Smooth muscle cell of the brain vasculature (primary cell): Measurements from ENCODE around the gene RASAL3.
"Not testable (repeated sequence)": the region's sequence is repeated elsewhere in the genome, so short reads cannot be mapped to it uniquely, and the experiment has no call there.

ENCODE experiments used
- DNase-seq: peaks from one replicate; pipeline ENCODE4 v3.0.0-alpha.2; 2012; ENCODE audit warnings: low read depth, low spot score

The RASAL3 gene

DNA sequence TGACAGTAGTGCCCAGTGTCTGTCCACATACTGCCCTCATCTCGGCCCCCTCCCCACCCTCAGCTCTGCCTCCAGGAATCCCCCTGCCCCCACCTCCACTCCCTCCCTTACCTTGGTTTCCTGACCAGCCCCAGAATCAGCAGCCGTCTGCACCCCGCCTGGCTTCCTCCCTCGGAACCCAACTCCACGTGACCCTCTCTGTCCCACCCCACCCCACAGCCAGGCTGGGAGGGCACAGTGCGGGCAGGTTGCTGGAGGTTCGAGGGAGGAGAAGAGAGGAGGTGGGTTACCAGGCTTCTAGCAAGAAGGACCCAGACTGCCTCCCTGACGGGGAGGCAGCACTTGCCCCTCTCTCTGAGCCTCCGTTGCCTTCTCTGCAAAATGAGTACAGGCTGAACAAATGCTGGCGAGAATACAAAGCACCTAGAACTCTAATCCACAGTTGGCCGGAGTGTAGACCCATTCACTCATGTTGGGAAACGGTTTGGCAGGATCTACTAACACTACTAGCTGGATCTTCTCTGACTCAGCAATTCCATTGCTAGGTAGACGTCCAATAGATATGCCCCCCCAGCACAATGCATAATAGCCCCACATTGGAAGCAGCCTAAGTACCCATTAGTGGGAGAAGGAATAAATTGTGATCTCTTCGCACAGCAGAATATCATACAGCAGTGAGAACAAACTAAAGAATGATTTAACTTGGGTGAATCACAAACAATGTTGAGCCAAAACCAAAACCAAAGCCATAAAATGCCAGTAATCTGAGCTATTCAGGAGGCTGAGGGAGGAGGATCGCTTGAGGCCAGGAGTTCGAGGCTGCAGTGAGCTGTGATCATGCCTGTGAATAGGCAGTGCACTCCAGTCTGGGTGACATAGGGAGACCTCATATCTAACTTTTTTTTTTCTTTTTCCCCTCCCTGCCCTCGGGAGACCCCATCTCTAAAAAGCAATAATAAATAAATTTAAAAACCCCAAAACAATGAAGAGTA, at the start of gene RASAL3:
Gene RASAL3 (minus strand): TSS at position 151 of the 992 bp plus-strand sequence. CDS start 186 bp downstream, outside the sequence.
- DNase-seq: no peak

DNA sequence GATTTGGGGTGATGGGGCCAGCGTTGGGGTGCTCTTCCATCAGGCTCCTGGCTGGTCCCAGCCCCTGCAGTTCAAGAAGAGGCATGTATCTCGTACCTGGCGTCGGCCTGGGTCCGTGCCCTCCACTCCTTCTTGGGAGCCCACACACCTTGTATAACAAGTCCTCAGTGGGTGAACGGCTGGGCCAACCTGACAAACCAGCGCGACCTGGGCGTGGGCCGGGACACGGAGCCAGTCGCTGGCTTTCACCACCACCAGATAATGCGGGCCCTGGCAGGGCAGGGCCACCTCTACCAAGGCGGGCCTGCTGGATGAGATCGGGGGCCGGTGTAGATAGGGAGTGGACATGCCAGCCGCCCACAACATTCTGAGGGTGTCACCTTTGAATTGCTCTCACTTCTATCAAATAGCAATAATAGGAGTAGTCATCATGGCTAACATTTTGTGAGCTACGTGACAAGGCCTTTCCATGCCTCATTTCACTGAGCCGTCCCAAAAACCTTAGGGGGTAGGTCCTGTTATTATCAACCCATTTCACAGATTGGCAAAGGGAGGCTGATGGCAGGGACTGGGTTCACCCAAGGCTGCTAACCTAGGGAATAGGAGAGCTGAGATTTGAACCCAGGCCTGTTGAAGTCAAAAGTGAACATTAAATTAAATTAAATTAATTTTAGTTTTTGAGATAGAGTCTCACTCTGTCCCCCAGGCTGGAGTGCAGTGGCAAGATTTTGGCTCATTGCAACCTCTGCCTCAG, 47.5 kb upstream of the RASAL3 start:
- DNase-seq: no peak

GRCh38 chr19:15508035-15508710, 43.8 kb upstream of the RASAL3 start, which contains the start of gene CYP4F22:
CYP4F22 (plus strand) TSS chr19:15508525; CDS start chr19:15525337, 16,812 bp downstream.
- no peak for DNase-seq

- DNase-seq: no peak
Measured at GRCh38 chr19:15507068-15508034, 43.0 kb upstream of the RASAL3 start.

DNA sequence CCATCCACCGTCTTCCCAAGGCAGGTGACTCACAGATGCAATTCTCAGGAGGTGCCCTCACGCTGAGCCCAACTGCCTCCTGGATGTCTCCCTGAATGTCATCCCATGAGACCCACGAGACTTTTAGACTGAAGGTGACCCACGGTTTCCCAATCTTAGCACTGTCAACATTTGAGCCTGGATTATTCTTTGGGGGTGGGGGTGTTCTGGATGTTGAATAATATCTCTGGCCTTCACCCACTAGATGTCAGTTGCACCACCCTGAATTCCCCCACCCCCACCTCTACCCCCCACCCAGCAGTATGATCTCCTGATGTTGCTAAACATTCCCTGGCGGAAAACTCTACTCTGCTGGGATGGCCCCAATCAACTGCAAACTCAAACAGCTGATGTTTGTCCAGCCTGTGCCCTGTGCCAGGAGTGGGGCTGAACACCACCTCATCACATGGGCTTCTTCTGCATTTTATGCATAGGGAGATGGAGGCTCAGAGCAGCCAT, 41.8 kb upstream of the RASAL3 start:
- no peak for DNase-seq

GRCh38 chr19:15502264-15502663, 37.9 kb upstream of the RASAL3 start:
- no peak for DNase-seq

DNA sequence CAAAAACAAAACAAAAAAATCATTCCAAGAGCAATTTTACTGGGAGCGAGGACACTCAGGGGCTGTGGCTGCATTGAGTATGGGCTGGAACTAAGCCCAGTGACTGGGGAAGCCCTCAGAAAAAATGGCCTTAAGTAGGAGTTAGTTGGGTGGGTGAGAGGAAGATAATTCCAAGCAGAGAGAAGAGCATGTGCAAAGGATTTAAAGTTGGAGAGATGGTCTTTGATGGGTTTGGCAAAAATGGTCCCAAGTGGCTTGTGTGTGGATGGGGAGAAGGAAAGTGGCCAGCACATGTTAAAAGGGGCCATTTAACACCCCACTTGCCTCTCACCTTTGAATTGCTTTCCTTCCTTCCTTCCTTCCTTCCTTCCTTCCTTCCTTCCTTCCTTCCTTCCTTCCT, 37.3 kb upstream of the RASAL3 start:
- DNase-seq: no peak

GRCh38 chr19:15498910-15499309, 34.6 kb upstream of the RASAL3 start:
- DNase-seq: no peak

DNA sequence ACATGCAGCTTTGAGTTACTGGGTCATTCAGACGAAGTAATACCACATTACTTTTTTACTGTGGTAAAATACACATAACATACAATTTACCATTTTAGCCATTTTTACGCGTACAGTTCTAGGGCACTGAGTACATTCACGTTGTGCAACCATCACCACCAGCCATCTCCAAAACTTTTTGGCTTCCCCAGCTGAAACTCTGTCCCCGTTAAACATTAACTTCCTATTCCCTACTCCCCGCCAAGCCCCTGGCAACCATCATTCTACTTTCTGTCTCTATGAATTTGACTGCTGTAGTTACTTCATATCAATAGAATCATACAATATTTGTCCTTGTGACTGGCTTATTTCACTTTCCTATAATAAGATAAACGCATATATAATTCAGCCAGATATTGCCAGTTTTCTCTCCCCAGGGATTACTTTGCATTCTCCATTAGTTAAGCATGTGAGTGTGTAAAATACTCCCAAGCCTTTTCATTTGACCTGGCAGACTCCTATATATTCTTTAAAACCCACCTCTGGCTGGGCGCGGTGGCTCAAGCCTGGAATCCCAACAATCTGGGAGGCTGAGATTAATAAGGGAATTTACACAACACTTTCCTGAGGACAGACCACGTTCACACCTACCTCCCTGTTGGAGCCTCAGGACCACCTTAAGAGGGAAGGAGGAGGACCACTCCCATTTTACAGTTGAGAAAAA, 34.0 kb upstream of the RASAL3 start:
- no peak for DNase-seq

DNA sequence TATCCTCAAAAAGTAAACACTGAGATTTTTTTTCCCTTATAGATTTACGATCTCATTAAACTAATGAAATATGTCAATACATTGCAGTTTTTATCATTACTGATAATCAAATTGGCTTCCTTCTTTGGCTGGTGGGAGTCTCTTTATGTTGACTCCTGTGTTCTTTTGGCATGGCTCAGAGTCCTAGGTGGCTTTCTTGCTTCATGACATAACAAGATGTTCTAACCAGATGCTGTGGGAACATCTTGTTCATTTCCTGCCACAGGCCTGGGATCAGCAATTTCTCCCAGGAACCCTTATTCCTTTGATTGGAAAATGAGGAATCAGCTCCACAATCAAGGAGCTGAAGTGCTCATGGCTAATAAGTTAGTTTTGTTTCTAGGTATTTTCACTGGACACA, 30.8 kb upstream of the RASAL3 start:
- no peak for DNase-seq

GRCh38 chr19:15488489-15489226, 24.3 kb upstream of the RASAL3 start:
- no peak for DNase-seq

DNA sequence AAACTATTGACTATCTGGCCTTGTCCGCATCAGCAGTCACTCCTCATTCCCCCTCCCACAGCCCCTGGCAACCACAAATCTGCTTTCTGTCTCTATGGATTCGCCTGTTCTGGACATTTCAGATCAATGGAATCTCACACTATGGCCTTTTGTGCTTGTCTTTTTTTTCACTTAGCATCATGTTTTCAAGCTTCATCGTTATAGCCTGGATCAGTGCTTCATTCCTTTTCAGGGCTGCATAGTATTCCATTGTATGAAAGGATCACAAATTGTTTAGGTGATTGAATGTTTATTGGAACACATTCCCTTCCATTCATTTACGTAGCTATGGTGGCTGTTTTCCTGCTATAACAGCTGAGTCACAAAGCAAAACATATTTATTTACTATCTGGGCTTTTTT, 22.7 kb upstream of the RASAL3 start:
- DNase-seq: no peak

DNA sequence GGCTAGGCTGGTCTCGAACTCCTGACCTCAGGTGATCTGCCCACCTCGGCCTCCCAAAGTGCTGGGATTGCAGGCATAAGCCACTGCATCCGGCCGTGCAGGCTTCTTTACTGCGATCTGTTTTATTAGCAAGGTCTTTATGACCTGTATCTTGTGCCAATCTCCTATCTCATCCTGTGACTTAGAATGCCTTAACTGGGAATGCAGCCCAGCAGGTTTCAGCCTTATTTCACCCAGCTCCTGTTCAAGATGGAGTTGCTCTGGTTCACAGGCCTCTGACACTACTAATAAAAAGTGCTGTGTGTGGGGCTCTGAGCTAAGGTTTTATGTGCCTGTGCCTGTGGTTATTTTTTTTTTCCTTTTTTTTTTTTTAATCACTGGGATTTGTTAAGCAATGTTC, 21.4 kb upstream of the RASAL3 start:
- not testable (repeated sequence) for DNase-seq

GRCh38 chr19:15480996-15481395, 16.7 kb upstream of the RASAL3 start:
- not testable (repeated sequence) for DNase-seq

GRCh38 chr19:15479391-15480345, 15.3 kb upstream of the RASAL3 start, which contains the start of gene PGLYRP2:
PGLYRP2 (minus strand) TSS chr19:15479501; CDS start chr19:15479371, 130 bp downstream.
- DNase-seq: no peak

- no peak for DNase-seq
Measured at GRCh38 chr19:15476325-15476724, 12.0 kb upstream of the RASAL3 start.

GRCh38 chr19:15475611-15476010, 11.3 kb upstream of the RASAL3 start:
- DNase-seq: no peak

DNA sequence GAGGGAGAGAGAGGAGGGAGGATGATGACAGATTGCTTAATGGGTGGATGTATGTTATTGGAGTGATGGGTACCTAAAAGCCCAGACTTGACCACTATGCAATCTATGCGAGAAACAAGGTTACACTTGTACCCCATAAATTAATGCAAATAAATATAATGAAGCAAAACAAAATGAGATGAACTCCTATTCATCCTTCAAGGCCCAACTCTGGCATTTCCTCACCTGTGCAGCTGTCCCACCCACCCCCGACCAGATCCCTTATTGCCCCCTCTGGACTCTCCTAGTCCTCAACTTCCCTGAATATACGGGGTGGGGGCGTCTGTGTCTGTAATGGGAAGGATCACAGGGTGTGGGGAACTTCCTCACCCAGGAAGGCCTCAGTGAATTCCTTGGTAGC, 10.8 kb upstream of the RASAL3 start:
- DNase-seq: no peak
